HPDE6-E6E7 (cell line): ENCODE measurements around the gene RAD51B.
"Not testable (repeated sequence)": the region's sequence is repeated elsewhere in the genome, so short reads cannot be mapped to it uniquely, and the experiment has no call there.

Experiments used
- DNase-seq: peaks from one replicate; pipeline ENCODE4 v3.0.0; 2011; ENCODE audit warnings: missing footprints; ENCODE audit errors: extremely low spot score

Gene RAD51B

GRCh38 chr14:68075382-68076029 lies 255.9 kb downstream of the RAD51B start:
- no peak for DNase-seq

GRCh38 chr14:68076451-68076850 lies 256.9 kb downstream of the RAD51B start:
- no peak for DNase-seq

GRCh38 chr14:68079941-68080697 lies 260.5 kb downstream of the RAD51B start:
- no peak for DNase-seq

DNA sequence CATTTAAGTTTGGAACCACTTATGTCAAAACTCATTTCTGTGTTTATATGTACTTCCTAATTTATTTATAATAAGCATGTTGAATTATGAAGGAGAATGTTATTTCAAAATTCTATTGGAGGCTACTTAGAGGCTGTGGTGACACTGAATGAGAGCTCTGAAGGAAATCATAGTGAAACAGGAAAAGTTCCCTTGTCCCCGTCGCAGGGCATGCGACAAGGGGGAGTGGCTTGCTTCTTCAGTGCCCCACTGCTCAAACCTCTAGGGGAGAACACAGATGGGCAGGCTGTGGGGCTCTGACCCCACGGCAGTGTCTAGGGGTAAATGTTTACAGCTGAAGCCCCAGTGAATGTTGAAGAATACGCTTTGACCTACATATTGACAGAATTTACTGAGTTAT lies 261.9 kb downstream of the RAD51B start:
- no peak for DNase-seq

GRCh38 chr14:68082698-68083291 lies 263.2 kb downstream of the RAD51B start:
- DNase-seq: no peak

DNA sequence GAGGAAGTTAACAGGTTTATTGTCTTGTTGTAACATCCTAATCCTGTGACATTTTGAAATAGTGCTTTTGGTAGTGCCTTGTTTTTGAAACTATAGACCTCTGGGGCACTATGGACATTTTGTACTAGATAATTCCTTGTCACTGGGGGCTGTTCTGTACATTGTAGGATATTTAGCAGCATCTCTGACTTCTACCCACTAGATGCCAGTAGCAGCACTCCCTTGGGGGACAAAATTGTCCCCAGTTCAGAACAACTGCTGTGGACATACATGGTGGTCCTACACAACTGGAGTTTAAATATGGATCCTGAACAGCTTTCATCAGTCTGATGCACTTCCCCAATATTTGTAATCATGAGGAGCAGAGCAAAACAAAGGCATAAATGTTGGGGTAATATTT lies 264.7 kb downstream of the RAD51B start:
- DNase-seq: no peak

- no peak for DNase-seq
These were observed 266.2 kb downstream of the RAD51B start for GRCh38 chr14:68085742-68086141.

DNA sequence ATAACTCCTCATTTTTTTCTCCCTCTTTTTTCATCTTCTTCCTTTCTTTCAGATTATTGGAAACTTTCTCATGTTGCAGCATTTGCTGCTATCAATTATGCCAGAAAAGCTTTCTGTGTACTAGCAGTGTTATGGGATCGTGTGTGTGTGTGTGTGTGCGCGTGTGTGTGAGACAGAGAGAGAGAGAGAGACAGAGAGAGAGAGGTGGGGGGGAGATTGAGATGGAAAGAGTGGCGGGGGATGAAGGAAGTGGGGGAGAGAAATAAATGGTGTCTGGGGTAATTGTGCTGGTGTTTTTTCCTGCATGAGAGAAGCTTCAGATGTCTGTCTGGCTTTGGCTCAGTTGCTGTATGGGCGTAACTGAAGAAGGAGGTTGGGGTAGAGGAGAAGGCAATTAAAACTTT lies 268.9 kb downstream of the RAD51B start:
- no peak for DNase-seq

DNA sequence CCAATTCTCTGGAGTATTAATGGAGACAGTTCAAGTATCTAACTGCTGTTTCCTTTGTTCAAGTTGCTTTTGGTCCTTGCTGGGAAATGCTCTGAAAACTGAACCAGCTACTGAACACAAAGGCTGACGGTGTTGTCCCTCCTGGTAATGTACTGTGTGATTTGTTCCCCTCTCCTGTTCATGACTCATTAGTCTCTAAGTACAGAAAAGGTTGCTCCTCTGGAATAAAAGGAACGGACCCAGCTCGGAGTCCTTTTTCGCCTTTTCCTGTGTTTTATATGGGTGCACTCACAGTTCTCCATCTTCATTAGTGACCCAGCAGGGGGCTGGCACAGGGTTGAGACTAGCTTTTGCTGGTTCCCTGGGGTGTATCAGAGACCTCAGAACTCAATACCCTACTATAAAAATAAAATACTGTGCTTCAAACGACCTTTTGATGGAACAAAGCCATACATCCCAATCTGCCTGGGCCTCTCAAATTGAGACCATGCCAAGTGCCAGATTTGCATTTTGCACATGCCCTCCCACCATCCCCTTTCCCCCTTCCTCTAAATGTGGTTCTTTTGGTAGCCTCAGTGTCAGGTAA lies 269.7 kb downstream of the RAD51B start:
- no peak for DNase-seq

DNA sequence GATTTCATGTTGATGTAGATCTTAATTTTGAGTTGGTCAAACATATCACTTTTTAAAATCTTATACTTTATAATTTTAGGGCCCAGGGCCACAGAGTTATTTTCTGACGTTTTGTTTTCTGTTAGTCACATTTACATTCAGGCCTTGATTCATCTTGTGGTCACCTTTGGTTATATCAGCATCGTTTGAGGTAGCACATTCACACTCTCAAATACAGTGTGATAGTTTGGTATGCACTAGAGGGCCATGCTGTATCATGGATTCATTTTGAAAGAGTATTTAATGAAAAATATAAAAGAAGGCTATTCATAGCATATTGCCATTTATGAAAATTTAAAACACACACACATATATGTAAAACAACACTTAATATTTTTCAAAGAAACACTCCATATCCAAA lies 274.6 kb downstream of the RAD51B start:
- DNase-seq: no peak

- DNase-seq: no peak
These were observed 275.2 kb downstream of the RAD51B start for GRCh38 chr14:68094752-68095151.

GRCh38 chr14:68097727-68098126 lies 278.1 kb downstream of the RAD51B start:
- no peak for DNase-seq

GRCh38 chr14:68098834-68099233 lies 279.3 kb downstream of the RAD51B start:
- no peak for DNase-seq

- DNase-seq: no peak
These were observed 280.0 kb downstream of the RAD51B start for GRCh38 chr14:68099495-68100045.

DNA sequence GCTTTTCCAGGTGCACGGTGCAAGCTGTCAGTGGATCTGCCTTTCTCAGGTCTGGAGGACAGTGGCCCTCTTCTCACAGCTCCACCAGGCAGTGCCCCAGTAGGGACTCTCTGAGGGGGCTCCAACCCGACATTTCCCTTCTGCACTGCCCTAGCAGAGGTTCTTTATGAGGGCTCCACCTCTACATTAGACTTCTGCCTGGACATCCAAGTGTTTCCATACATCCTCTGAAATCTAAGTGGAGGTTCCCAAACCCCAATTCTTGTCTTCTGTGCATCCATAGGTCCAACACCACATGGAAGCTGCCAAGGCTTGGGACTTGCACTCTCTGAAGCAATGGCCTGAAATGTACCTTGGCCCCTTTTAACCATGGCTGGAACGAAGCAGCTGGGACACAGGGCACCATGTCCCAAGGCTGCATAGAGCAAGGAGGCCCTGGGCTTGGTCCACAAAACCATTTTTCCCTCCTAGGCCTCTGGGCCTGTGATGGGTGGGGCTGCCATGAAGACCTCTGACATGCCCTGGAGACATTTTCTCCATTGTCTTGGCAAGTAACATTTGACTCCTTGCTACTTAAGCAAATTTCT lies 282.2 kb downstream of the RAD51B start:
- not testable (repeated sequence) for DNase-seq

- no peak for DNase-seq
These were observed 284.3 kb downstream of the RAD51B start for GRCh38 chr14:68103853-68104252.

DNA sequence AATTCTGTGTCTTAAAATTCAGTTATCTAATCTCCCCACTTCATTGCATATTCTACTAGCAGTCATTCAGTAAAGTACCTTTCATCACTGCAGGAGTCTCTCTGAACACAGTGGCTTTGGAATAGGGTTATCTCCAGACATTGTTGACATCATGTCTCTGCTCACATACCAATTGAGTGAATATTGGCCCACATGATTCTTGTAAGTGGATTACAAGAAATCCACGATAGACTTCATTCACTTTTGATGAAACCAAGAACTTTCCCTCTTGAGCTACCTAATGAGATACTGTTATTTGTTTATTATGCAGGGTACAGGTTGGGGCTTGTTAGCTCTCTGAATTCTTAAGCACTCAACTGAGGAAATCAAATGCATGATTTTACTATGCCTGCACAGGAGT lies 284.9 kb downstream of the RAD51B start:
- no peak for DNase-seq

DNA sequence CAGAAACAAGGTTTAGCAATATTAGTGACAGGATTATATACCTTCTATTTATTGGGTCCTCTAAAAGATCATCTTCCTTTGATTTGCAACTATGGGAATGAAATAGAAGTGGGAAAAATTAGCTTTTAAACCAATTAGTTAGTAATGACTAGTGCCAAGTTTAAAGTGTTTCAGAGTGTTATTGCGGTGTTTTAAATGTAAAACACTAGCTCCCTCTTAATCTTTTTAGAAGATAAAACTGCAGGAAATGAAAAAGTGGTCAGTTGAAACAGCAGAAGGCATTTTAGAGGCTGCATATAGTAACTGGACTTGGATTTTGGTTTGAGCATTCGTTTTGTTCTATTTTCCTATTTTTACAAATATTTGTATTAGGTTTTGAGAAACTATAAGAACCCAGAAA lies 286.2 kb downstream of the RAD51B start:
- DNase-seq: no peak

- DNase-seq: no peak
These were observed 286.9 kb downstream of the RAD51B start for GRCh38 chr14:68106456-68106855.

DNA sequence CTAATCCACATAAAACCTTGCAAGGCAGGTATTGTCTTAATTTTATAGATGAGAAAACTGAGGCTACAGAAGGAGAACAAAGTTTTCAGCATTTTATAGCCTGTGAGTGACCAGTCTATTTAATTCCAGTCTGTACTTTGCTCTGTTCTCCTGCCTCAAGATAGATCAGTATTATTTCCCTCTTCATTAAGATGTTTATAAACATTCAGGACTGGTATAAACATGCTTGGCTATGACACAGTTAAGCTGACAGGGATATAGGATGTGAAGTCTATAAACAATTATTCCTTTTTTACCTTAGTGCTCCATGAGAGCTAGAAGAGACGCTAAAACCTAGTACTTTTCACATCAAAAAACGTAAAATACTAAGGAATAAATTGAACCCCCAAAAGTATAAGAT lies 287.3 kb downstream of the RAD51B start:
- no peak for DNase-seq

DNA sequence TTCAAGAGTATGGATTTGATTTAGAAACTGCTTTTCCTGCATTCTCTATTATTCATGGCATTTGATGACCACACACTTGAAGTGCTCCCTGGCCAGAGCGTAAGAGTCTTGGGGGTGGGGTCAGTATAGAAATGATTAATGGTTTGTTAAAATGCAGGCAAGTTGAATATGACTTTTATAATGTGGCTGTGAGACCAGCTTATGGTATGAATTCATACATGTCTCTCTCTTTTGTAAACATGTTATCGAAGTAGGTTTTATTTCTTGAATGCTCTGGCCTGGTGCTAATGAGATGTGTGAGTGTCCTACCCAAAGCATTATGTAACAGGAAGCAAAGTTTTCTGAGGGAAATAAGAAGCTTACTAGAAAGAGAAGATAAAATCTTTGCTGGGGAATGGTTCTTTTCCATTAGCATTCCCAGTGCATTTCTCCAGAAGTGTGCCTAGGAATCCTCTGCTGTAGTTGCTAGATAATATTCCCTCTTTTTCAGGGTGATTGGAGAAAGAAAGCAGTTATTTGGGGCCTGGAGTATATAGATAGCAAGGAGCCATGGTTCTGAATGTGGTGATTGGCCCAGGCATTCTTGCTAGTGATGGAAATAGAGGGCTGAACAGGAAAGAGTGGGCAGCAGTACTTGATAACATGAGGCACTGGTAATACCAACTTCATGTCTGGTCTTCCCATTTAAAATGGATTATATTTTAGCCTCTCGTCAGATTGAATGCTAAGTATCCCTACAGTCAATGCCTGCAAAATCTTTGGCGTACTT lies 289.7 kb downstream of the RAD51B start:
- no peak for DNase-seq
